Testis (tissue), 2 donors: ENCODE measurements around the gene C22orf39.

ENCODE experiments used
- CTCF ChIP-seq, 3 experiments: fragments of 450-650 bp in 2 of 3; fragments of 200-600 bp in 1 of 3; sonication (generic) in 1 of 3; IDR thresholded peaks; one replicate each; pipeline ENCODE4 v1.5.1; 2016 to 2019; ENCODE audit warnings: antibody characterized with exemption in 3 of 3, mild to moderate bottlenecking in 2 of 3, moderate library complexity in 1 of 3
- POLR2A ChIP-seq: fragments of 450-650 bp; IDR thresholded peaks from one replicate; pipeline ENCODE4 v1.6.1; 2017; ENCODE audit warnings: antibody characterized with exemption, mild to moderate bottlenecking, moderate library complexity

- TF ChIP-seq CTCF (IDR thresholded peaks at IDR 0.05) (no peak), POLR2A (no peak)
These were observed 8.3 kb upstream of the C22orf39 start for GRCh38 chr22:19455585-19456370.
